Stimulated activated CD8-positive, alpha-beta memory T cell treated with anti-CD3 and anti-CD28 coated beads, Interleukin-12 subunit alpha, Interleukin-12 subunit beta, amount 100 ng/mL, for 1 hour (primary cell): ENCODE results near the gene CSNK1A1.
"Not testable (repeated sequence)": the region's sequence is repeated elsewhere in the genome, so short reads cannot be mapped to it uniquely, and the experiment has no call there.

ENCODE experiments used
- DNase-seq: peaks from one replicate; pipeline ENCODE4 v3.0.0-alpha.2; 2020; ENCODE audit warnings: low read depth

Gene CSNK1A1

DNA sequence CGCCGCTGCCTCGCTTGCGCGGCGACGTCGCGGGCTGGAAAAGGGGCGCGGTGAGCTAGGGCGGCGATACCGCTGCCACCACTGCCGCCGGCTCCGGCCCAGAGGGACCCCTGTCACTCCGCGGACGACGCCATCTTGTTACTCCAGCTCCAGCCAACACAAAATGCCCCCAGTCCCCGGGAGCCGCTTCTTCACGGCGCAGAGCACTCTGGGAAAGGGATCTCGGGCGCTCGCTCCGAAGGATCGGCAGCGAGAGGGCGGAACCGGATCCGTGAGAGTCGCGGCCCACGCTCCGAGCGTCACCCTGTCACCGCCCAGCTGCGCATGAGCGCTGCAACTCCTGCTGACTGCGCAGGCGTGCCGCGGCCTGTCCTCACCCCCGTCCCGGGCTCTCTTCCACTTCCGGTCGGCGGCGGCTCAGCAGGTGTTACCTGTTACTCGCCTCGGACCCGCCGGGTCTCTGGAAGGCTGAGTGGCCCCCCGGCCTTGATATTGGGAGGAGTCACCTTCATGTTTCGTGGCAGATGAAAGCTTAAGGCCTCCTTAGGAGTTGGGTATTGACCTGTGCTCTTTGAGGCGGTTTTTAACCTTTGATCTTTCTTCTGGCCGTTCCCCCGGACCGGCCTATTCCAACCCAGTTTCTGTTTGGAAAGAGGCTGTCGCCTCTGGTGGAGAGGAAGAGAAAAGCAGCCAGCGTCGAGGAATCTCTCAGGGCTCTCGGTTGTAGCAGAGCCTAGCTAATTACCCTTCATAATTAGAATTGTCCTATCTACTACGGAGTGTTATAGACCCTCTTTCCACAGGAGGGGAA is at the start of gene CSNK1A1:
CSNK1A1 (minus strand) TSS at position 213 of the 811 bp plus-strand sequence. CDS start 475 bp downstream, outside the sequence.
- peak; percentile 99 for DNase-seq

DNA sequence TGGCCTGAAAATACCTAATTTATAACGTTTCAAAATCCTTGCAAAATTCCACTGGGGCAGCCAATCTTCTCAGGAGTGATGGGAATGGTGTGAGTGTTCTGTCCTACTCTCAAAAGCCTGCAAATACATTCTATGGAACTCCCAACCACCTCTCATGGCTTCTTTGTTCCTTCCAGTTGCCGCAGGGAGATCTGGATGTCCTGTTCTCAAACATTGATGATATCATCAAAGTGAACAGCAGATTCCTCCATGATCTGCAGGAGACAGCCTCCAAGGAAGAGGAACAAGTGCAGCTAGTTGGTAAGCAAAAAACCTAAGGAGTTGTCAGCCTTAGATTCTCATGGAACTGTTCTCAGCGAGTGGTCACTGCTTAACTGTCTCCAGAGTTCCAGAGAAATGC is 49.7 kb upstream of the CSNK1A1 start:
- DNase-seq = no peak

GRCh38 chr5:149599375-149599774 is 48.1 kb upstream of the CSNK1A1 start:
- no peak for DNase-seq

DNA sequence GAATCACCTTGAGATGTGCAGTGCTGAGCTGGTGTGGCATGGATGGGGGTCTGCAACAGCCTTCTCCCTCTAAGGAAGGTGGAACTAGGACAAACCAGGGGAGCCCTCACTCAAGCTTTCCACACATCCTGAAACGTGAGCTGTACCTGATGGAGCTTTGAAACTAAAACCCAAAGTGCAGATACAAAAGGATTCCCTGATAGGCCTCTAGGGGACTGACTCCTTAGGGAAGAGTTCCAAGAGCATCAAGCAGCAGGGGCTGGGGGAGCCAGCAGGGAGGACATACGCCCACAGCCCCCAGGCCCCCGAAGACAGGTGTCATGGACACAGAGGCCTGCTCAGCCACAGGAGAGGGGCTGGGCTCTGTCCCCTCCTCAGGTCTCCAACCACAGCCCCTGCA is 47.7 kb upstream of the CSNK1A1 start:
- DNase-seq = no peak

DNA sequence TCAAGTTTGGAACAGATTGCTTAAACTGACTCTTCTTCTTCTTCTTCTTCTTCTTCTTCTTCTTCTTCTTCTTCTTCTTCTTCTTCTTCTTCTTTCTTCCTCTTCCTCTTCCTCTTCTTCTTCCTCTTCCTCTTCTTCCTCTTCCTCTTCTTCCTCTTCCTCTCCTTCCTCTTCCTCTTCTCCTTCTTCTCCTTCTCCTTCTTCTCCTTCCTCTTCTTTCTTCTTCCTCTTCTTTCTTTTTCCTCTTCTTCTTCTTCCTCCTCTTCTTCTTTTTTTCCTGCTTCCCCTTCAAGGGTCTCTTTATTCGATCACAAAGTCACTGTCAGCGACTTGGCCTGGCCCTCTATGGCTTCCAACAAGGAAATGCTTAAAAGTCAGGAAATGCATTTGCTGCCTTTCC is 47.0 kb upstream of the CSNK1A1 start:
- not testable (repeated sequence) for DNase-seq

- no peak for DNase-seq
These were observed 46.4 kb upstream of the CSNK1A1 start for GRCh38 chr5:149597618-149598017.

DNA sequence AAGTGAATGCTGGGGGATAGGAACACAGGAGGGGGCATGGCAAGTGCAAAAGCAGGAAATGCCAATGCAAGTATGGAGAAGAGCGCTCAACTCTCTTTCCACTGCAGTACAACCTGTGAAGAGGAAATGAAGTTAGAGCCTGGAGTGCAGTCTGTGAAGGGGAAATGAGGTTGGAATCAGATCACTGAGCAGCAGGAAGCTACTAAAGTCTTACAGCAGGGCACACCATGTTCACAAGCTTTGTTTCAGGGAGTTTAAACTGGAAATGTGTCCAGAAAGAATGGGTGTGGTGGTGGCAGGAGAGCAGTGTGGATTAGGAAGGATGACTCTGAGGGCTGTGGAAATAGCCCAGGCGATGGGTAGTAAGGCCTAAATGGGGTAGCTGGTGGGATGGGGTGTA is 45.5 kb upstream of the CSNK1A1 start:
- no peak for DNase-seq

DNA sequence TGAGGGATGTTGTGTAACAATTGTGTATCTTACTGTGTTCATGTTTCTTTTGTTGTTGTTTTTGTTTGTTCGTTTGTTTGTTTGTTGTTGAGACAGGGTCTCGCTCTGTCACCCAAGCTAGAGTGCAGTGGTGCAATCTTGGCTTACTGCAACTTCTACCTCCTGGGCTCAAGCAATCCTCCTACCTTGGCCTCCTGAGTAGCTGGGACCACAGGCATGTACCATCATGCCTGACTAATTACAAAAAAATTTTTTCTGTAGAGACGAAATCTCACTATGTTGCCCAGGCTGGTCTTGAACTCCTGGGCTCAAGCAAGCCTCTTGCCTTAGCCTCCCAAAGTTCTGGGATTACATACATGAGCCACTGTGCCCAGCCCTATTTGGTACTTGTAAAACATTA is 43.9 kb upstream of the CSNK1A1 start:
- not testable (repeated sequence) for DNase-seq

GRCh38 chr5:149594206-149594895 is 43.1 kb upstream of the CSNK1A1 start:
- no peak for DNase-seq

DNA sequence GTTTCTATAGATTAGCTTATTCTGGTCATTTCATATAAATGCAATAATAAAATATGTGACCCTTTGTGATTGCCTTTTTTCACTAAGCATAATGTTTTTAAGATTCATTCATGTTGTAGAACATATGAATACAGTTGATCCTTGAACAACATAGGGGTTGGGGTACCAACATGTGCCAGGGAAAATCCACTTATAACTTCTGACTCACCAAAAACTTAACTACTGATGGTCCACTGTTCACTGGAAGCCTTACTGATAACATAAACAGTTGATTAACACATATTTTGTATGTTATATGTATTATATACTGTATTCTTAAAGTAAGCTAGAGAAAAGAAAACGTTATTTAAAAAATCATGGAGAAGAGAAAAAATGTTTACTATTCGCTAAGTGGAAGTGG is 42.1 kb upstream of the CSNK1A1 start:
- no peak for DNase-seq

DNA sequence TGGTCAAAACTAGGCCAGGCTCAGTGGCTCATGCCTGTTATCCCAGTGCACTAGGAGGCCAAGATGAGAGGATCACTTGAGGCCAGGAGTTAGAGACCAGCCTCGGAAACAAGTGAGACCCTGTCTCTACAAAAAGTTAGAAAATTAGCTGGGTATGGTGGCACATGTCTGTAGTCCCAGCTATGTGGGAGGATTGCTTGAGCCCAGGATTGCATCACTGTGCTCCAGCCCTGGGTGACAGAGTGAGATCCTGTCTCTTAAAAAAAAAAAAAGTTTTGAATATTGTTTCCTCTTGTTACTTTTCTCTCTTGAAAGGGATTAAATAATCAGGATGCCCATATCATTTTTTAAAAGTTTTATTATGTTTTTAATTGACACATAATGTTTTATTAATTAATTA is 37.7 kb upstream of the CSNK1A1 start:
- DNase-seq = no peak

DNA sequence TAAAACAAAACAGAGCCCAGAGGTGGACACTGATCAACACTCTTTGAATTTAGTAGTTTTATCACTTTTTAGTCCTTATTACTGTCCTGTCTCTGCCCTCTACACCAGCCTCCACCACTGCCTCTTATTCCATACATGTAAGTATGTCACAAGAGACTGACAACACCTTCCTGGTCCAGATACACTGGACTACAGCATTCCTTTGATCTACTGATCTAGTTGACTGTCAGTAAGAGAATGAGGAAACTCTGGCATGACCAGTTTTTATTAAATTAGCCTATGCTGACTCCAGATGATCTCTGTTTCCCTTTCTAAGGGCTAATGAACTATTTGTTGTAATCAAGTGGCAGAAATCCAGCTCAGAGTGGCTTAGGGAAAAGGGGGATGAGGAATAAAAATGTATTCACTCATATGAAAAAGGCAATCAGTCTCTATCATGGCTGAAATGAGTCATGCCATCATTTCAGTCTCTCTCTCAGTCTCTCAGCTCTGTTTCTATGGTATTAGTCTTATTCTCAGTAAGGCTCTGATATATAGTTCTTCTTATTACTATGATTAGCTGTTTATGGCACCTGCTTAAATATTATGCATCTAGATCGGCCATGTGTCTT is 35.6 kb upstream of the CSNK1A1 start:
- DNase-seq = no peak

DNA sequence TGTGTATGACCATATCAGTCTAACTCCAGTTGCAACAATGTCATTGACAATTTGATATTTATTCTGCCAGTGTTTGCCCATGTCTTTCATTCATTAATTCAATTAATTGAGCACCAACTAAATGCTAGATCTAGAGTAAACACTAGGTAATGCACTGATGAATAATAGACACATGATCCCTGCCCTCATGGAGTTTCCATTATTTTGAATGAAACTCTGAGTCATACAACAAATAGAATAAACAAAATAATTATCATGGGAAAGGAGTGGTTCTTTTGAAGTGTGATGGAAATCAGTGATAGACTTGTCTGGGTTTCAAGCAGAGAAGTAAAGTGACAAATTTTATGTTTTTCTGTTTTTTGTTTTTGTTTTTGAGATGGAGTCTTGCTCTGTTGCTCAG is 34.7 kb upstream of the CSNK1A1 start:
- DNase-seq = no peak

GRCh38 chr5:149584121-149584520 is 32.9 kb upstream of the CSNK1A1 start:
- no peak for DNase-seq

- DNase-seq = no peak
These were observed 32.2 kb upstream of the CSNK1A1 start for GRCh38 chr5:149583394-149583793.

DNA sequence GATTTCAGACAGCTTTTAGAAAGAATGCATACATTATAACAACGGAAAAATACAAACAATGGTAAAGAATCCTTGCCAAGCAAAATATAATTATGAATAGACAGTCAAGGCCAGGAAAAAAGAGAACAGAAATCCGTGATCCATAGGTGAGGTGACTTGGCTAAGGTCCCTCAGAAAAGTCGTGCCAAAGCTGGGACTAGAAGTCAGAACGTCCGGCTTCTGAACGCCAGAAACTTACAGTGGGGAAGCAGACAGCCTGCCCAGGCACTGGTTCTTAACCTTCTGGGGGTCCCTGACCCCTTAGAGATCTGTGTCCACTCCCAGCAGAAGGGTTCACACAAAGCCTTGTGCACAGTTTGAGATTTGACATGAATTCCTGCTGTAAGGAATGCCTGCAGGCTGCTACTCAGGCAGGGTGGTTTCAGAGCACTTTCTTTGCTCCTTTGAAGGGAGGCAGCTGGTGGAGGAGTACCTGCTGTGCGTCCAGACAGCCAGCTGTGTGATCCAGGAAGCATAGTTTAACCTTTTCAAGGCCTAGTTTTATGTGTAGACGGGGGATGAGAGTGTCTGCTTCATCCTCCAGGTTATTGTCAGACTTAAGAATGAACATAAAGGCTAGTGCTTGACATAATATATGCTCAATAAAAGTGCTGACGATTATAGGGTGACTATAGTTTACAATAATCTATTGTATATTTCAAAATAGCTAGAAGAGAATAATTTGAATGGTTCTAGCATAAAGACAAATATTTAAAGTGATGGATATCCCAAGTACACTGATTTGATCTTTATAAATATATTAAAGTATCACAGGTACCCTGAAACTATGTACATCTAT is 30.9 kb upstream of the CSNK1A1 start:
- DNase-seq = no peak

DNA sequence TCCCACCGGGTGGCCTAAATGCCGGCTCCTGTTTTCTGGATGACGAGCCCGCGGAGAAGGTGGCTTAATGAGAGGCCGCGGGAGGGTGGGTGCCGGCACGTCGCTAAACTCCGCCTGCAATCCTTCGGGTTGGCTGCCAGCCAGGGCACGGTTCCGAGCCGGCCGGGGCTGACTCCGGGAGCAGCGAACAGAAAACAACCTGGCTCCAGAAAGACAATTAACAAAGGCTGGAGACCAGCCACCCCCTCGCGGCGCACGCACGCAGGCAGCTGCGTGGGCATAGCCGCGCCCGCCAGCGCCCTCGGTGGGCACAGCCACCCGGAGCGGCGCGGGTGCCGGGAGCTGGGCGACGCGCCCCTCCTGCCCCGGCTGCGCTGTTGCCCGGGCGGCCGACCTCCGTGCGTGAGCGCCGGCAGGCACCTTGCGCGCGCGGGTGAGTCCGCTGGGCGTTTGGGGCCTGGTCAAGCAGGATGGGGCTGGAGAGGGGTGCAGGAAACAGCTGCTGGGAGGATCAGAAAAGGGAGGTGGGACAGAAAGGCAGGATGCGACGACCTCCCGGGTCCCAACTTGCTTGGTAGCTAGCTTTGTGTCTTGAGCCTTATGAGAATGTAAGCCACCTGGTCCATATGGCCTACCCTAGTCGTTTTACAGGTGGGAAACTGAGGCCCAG is 30.1 kb upstream of the CSNK1A1 start, which contains the start of gene ARHGEF37:
ARHGEF37 (plus strand) TSS at position 307 of the 670 bp plus-strand sequence. CDS start 16,272 bp downstream, outside the sequence.
- no peak for DNase-seq

DNA sequence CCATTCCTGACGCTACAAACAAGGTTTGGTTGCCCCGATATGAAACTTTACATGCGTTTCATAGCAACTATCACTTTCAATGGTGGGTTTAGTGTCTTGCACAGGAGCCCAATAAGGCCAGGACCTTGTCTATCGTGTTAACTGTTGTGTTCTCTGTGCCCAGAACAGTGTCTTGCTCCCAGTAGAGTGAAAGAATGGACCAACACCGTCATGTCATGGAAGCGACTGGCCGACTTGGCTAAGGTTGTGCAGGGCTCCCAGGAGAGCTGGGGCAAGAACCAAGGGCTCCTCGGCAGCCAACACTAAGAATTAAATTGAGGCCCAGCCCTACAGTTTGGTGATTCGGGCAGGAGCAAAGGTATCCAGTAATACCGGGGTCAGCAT is 29.6 kb upstream of the CSNK1A1 start:
- DNase-seq = no peak

DNA sequence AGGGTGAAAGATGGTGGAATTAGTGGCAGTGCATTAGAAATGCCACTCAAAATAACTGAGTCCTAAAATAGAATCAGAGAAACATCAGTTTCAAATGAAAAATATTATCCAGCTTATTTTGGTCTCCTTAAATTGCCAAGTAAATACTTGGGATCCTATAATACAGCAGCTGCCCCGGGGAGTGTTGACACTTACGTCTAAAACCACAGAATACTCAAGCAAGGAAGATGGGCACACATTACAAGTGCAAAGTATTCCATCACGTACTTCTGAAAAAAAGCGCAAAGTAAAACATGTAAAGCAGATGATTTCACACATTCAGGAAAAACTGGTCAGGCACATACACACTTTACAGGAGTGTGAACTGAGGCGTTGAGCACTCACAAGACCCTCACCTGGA is 27.7 kb upstream of the CSNK1A1 start:
- DNase-seq = no peak

GRCh38 chr5:149576021-149576420 is 24.8 kb upstream of the CSNK1A1 start:
- DNase-seq = no peak

DNA sequence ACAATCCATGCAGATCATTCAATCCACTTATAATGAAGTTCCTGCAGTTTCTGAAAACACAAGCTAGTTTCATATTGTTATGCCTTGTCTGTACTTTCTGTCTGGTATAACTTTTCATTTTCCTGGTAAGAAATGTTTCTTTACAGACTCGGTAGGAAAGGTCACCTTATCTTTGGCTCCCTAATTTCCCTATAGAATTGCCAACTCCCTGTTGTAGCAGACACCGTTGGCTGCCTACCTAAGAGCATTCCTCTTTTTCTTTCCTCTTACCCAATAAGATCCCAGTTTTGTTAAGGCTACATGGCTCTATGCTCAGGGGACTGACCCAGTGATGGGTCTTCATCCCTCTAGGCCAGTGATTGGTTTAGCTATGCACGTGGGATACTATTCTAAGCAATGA is 23.9 kb upstream of the CSNK1A1 start:
- DNase-seq = no peak
